Loucy (cell line): ENCODE results near the gene HSF2BP.

Experiments
- H2AFZ ChIP-seq: fragments of 200-600 bp; sonication (generic); 2 replicates; pipeline ENCODE4 v1.6.0; 2016; ENCODE audit warnings: antibody characterized with exemption, mild to moderate bottlenecking, low read length, moderate library complexity
- H3F3A ChIP-seq: fragments of 200-600 bp; 2 replicates; pipeline ENCODE4 v1.6.0; 2016; ENCODE audit warnings: antibody characterized with exemption, low read depth, mild to moderate bottlenecking
- H3K27me3 ChIP-seq: fragments of 200-600 bp; sonication (generic); 2 replicates; pipeline ENCODE4 v1.6.1; 2014; ENCODE audit warnings: low read length, mild to moderate bottlenecking; ENCODE audit not compliant: insufficient read depth, poor library complexity, severe bottlenecking
- H3K36me3 ChIP-seq: fragments of 200-600 bp; sonication (generic); 2 replicates; pipeline ENCODE4 v1.6.1; 2016; ENCODE audit warnings: low read length; ENCODE audit not compliant: insufficient read depth
- H3K4me1 ChIP-seq: fragments of 200-600 bp; sonication (generic); 2 replicates; pipeline ENCODE4 v1.5.1; 2014; ENCODE audit warnings: low read length, mild to moderate bottlenecking; ENCODE audit not compliant: insufficient read depth, poor library complexity, severe bottlenecking
- H3K4me2 ChIP-seq: fragments of 200-600 bp; sonication (generic); 2 replicates; pipeline ENCODE4 v1.6.0; 2014; ENCODE audit warnings: antibody characterized with exemption, low read length, low read depth, mild to moderate bottlenecking; ENCODE audit not compliant: poor library complexity, severe bottlenecking
- H3K4me3 ChIP-seq: fragments of 200-600 bp; sonication (generic); 2 replicates; pipeline ENCODE4 v1.5.1; 2014; ENCODE audit warnings: low read length, mild to moderate bottlenecking, mixed read lengths; ENCODE audit not compliant: poor library complexity, severe bottlenecking
- H3K79me2 ChIP-seq: fragments of 200-600 bp; sonication (generic); 2 replicates; pipeline ENCODE4 v1.6.1; 2014; ENCODE audit warnings: low read length; ENCODE audit not compliant: insufficient read depth
- H3K9ac ChIP-seq: fragments of 200-600 bp; sonication (generic); 2 replicates; pipeline ENCODE4 v1.6.0; 2014; ENCODE audit warnings: mild to moderate bottlenecking, low read depth, low read length, moderate library complexity; ENCODE audit not compliant: poor library complexity, severe bottlenecking
- H3K9me2 ChIP-seq: fragments of 200-600 bp; sonication (generic); replicated peaks from 2 replicates; pipeline ENCODE4 v1.6.1; 2016; ENCODE audit warnings: low read depth, low read length, mixed read lengths
- H3K9me3 ChIP-seq: fragments of 200-600 bp; sonication (generic); 2 replicates; pipeline ENCODE4 v1.6.1; 2014; ENCODE audit warnings: mild to moderate bottlenecking, antibody characterized with exemption, low read length, low read depth; ENCODE audit not compliant: insufficient read depth
- H4K20me1 ChIP-seq: fragments of 200-600 bp; sonication (generic); 2 replicates; pipeline ENCODE4 v1.6.0; 2014; ENCODE audit warnings: antibody characterized with exemption, low read length, mild to moderate bottlenecking; ENCODE audit not compliant: insufficient read depth, poor library complexity, severe bottlenecking
- EZH2phosphoT487 ChIP-seq: fragments of 200-600 bp; IDR thresholded peaks from 2 replicates; pipeline ENCODE4 v1.6.1; 2018; ENCODE audit warnings: antibody characterized with exemption, mild to moderate bottlenecking, moderate library complexity, borderline replicate concordance
- TF ChIP-seq, protein P1 (sequence below): fragments of 200-600 bp; sonication (generic); conservative IDR thresholded peaks from 2 replicates; pipeline ENCODE4 v1.5.1; 2014; ENCODE audit warnings: mild to moderate bottlenecking, antibody characterized with exemption, low read length

HSF2BP gene

DNA sequence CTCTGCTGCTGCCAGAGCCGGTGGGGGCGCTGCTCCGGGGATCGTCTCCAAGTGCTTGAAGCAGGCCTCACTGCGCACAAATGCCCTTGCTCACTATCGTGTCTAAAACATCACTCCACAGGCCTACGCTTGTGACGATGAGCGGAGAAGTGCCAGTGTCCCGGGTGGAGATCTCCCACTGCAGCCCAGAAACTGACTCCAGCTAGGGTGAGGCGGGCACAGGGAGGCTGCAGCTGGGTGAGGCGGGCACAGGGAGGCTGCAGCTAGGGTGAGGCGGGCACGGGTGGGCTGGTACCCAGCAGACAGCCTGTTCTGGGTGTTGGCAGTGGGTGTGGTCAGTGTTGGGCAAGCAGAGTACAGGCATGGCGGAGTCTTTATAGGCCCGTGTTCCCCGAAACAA is 36.9 kb upstream of the HSF2BP start:
- Histone ChIP-seq H3K27me3 (no peaks in the 10 kb centered on the region), H3K9ac (no peak overlapping the region), H2AFZ (no peak overlapping the region), H3K4me2 (no peak overlapping the region), H3K9me3 (no peaks in the 10 kb centered on the region), H3K36me3 (peaks cover 51% of the 10 kb centered on the region), H3K79me2 (no peaks in the 10 kb centered on the region), H4K20me1 (no peaks in the 10 kb centered on the region), H3K4me3 (no peak overlapping the region), H3K4me1 (no peaks in the 10 kb centered on the region), H3F3A (no peaks in the 10 kb centered on the region), H3K9me2 (no peaks in the 10 kb centered on the region)
- TF ChIP-seq EZH2phosphoT487: no peak
- TF ChIP-seq, protein P1, sequence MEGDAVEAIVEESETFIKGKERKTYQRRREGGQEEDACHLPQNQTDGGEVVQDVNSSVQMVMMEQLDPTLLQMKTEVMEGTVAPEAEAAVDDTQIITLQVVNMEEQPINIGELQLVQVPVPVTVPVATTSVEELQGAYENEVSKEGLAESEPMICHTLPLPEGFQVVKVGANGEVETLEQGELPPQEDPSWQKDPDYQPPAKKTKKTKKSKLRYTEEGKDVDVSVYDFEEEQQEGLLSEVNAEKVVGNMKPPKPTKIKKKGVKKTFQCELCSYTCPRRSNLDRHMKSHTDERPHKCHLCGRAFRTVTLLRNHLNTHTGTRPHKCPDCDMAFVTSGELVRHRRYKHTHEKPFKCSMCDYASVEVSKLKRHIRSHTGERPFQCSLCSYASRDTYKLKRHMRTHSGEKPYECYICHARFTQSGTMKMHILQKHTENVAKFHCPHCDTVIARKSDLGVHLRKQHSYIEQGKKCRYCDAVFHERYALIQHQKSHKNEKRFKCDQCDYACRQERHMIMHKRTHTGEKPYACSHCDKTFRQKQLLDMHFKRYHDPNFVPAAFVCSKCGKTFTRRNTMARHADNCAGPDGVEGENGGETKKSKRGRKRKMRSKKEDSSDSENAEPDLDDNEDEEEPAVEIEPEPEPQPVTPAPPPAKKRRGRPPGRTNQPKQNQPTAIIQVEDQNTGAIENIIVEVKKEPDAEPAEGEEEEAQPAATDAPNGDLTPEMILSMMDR: no peak

GRCh38 chr21:43694437-43695079 is 35.3 kb upstream of the HSF2BP start:
- Histone ChIP-seq H3K9me2 (no peaks in the 10 kb centered on the region), H2AFZ (no peak overlapping the region), H3F3A (no peaks in the 10 kb centered on the region), H3K4me3 (no peak overlapping the region), H3K9ac (no peak overlapping the region), H4K20me1 (no peaks in the 10 kb centered on the region), H3K4me1 (no peaks in the 10 kb centered on the region), H3K79me2 (no peaks in the 10 kb centered on the region), H3K36me3 (peaks cover 67% of the 10 kb centered on the region), H3K27me3 (no peaks in the 10 kb centered on the region), H3K4me2 (no peak overlapping the region), H3K9me3 (no peaks in the 10 kb centered on the region)
- TF ChIP-seq EZH2phosphoT487: no peak
- TF ChIP-seq, protein P1: no peak

DNA sequence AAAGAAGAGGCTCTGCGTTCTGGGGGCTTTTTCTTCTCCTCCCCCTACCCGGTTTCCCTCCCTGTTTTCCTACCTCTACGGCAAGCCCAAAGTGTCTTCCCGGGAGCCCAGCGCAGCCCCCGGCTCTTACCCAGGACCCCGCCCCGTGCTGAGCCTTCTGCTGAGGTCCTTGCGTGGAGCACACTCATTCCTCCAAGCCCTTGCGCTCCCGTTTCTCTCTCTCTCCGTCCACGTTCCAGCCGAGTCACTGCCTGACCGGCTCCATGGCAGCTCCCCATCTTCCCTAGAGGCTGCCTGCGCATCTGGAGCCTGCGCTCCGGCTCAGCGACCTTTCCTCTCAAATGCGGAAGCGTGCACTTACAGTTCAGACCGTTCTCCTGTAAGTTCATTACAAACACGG is 34.7 kb upstream of the HSF2BP start:
- Histone ChIP-seq H3K9me2 (no peaks in the 10 kb centered on the region), H3K4me3 (no peak overlapping the region), H3K9me3 (no peaks in the 10 kb centered on the region), H3K4me1 (no peaks in the 10 kb centered on the region), H4K20me1 (no peaks in the 10 kb centered on the region), H3K27me3 (no peaks in the 10 kb centered on the region), H3K4me2 (no peak overlapping the region), H3K36me3 (peaks cover 73% of the 10 kb centered on the region), H3F3A (no peaks in the 10 kb centered on the region), H3K79me2 (no peaks in the 10 kb centered on the region), H2AFZ (no peak overlapping the region), H3K9ac (no peak overlapping the region)
- TF ChIP-seq, protein P1: no peak
- TF ChIP-seq EZH2phosphoT487: no peak
